Measurements from ENCODE around the gene ZNF619.
"Not testable (repeated sequence)": the region's sequence is repeated elsewhere in the genome, so short reads cannot be mapped to it uniquely, and the experiment has no call there.

The ZNF619 gene

DNA sequence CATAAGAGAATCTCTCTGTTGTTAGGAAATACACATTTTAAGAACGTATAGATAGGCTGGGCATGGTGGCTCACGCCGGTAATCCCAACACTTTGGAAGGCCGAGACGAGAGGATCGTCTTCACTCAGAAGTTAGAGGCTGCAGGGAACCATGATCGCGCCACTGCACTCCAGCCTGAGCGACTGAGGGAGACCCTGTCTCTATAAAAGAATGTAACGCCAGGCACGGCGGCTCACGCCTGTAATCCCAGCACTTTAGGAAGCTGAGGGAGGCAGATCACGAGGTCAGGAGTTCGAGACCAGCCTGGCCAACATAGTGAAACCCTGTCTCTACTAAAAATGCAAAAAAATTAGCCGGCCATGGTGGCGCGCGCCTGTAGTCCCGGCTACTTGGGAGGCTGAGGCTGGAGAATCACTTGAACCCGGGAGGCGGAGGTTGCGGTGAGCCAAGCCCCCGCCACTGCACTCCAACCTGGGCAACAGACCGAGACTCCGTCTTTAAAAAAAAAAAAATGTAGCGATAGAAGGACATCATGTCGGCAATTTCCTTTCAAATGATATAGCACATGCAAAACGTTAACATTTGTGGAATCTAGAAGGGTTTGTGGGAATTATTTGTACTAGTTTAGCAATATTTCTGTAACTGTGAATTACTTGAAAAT is 20.5 kb upstream of the ZNF619 start:
- DNase-seq (ENCODE audit: low read depth), result no peak
- H3K4me3 ChIP-seq (ENCODE audit: low read depth, low read length), result peak overlapping the region; percentile 78
- TF ChIP-seq, protein P1, sequence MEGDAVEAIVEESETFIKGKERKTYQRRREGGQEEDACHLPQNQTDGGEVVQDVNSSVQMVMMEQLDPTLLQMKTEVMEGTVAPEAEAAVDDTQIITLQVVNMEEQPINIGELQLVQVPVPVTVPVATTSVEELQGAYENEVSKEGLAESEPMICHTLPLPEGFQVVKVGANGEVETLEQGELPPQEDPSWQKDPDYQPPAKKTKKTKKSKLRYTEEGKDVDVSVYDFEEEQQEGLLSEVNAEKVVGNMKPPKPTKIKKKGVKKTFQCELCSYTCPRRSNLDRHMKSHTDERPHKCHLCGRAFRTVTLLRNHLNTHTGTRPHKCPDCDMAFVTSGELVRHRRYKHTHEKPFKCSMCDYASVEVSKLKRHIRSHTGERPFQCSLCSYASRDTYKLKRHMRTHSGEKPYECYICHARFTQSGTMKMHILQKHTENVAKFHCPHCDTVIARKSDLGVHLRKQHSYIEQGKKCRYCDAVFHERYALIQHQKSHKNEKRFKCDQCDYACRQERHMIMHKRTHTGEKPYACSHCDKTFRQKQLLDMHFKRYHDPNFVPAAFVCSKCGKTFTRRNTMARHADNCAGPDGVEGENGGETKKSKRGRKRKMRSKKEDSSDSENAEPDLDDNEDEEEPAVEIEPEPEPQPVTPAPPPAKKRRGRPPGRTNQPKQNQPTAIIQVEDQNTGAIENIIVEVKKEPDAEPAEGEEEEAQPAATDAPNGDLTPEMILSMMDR (IDR thresholded peaks at IDR 0.05; ENCODE audit: control insufficient read depth, extremely low read depth, insufficient read depth), result no peak

DNA sequence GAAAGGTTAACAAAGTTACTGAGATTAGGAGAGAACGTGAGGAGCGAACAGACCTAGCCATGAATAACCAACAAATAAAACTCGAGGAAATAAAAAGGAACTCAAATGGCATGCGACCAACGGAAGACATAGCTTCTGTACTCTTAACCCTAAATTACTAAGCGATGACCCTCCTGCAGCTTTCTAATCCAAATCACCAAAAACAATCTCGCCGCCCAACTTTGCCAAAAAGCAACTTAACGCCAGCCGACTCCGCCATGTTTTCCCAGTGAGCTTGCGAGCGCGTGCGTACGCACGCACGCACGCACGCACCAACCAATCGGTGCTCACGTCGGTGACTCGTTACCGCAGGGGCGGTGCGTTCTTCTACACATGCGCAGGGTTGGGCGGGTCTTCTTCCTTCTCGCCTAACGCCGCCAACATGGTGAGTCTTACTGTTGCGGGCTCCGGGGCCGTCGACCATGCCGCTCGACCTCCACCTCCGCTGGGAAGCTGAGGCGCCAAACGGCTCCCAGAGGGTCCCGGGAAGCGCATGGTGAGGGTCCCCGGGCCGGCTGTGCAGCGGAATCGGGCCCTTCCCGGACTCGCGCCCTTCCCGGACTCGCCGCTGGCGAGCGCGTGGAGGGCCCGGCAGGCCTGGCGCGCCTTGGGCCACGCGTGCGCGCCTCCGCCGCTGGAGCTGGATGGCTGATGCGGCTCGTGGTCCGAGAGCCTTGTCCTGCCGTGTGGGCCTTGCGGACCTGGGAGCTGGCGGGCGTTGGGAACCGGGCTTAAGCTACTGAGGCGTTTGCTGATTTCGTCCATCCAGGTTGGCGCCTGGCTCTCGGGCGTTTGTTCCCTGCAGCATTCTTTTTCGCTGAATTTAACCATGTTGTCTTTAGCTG is 19.7 kb upstream of the ZNF619 start, which contains the start of gene RPL14:
TSS of gene RPL14 (plus strand) at position 400 of the 884 bp plus-strand sequence. CDS start at position 533, 133 bp downstream.
- TF ChIP-seq, protein P1 (IDR thresholded peaks at IDR 0.05; ENCODE audit: control insufficient read depth, extremely low read depth, insufficient read depth), result no peak
- H3K4me3 ChIP-seq (ENCODE audit: low read depth, low read length), result peak within 1 kb of the TSS; percentile 78
- peak; percentile 89 for DNase-seq (ENCODE audit: low read depth)

DNA sequence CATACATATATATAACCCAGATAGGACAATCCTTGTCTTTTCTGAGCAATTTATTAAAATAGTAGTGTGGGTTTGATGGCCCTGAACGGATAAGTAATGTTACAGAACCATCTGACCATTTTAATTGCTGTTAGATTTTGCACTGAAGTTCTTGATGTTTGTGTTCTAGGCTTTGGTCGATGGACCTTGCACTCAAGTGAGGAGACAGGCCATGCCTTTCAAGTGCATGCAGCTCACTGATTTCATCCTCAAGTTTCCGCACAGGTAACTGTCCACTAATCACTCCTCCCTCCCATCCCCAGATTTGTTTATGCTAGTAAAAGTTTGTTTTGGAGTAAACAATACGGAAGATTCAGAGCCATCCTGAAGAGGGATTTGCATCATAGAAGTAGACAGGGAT is 18.4 kb upstream of the ZNF619 start:
- no peak for DNase-seq (ENCODE audit: low read depth)
- TF ChIP-seq, protein P1 (IDR thresholded peaks at IDR 0.05; ENCODE audit: control insufficient read depth, extremely low read depth, insufficient read depth), result no peak

DNA sequence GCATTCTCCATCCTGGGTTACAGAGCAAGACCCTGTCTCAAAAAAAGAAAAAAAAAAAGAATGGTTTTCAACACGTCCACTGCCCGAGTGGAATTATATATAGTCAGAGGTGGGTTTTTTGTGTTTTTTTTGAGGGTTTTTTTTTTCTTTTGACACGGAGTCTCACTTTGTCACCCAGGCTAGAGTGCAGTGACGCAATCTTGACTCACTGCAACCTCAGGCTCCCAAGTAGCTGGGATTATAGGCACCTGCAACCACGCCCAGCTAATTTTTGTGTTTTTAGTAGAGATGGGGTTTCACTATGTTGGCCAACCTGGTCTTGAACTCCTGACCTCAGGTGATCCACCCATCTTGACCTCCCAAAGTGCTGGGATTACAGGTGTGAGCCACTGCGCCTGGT is 16.4 kb upstream of the ZNF619 start:
- not testable (repeated sequence) for DNase-seq (ENCODE audit: low read depth); H3K4me3 ChIP-seq (ENCODE audit: low read depth, low read length)

More for the DNA sequence above, 18.4 kb upstream of the ZNF619 start:
- peak overlapping the region; percentile 78 for H3K4me3 ChIP-seq (ENCODE audit: low read depth, low read length)

DNA sequence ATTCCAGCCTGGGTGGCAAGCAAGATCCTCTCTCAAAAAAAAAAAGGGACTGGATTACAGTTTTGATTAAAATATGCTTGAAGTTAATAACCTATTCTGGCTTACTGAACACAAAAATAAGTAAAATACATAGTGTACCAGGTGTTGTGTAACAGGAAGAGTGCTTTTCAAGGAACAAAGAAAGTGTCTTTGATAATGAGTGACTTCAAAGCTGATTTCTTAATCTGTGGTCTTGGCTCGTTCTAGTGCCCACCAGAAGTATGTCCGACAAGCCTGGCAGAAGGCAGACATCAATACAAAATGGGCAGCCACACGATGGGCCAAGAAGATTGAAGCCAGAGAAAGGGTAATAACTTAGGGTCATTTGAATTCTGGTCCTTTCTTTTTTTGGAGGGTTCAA is 15.8 kb upstream of the ZNF619 start:
- DNase-seq (ENCODE audit: low read depth), result no peak
- H3K4me3 ChIP-seq (ENCODE audit: low read depth, low read length), result no peak overlapping the region
- TF ChIP-seq, protein P1 (IDR thresholded peaks at IDR 0.05; ENCODE audit: control insufficient read depth, extremely low read depth, insufficient read depth), result no peak

DNA sequence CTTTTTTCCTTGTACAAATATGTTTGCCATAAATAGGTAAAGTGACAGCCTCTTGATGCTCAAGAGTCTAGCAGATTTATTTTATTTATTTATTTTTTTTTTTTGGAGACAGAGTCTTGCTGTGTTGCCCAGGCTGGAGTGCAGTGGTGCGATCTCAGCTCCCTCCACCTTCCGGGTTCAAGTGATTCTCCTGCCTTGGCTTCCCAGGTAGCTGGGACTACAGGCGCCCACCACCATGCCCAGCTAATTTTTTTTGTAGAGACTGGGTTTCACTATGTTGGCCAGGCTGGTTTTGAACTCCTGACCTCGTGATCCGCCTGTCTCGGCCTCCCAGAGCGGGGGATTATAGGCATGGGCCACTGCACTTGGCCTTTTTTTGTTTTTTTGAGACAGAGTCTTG is 14.1 kb upstream of the ZNF619 start:
- not testable (repeated sequence) for H3K4me3 ChIP-seq (ENCODE audit: low read depth, low read length); DNase-seq (ENCODE audit: low read depth)

DNA sequence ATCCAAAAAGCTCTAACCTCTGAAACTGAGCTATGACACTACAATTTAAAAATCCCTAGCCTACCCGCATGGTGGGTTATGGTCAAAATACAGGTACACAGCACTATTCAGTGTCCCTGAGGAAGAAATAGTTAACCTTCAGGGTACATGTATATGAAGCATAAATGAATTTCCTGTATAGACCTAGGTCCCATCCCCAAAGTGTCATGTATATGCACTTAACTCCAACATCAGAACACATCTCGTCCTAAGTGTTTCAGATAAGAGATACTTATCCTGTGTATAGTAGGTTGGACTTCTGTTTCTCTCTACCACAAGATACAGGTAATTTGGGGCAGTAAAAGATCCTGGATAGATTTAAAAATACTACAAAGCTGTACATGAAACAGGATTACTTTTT is 13.3 kb upstream of the ZNF619 start:
- no peak overlapping the region for H3K4me3 ChIP-seq (ENCODE audit: low read depth, low read length)
- no peak for DNase-seq (ENCODE audit: low read depth)
- TF ChIP-seq, protein P1 (IDR thresholded peaks at IDR 0.05; ENCODE audit: control insufficient read depth, extremely low read depth, insufficient read depth), result no peak
